Measurements from ENCODE around the gene PTPDC1. TPM values are rescaled to one million over a fixed set of nuclear protein-coding genes. Genes with fewer than 3 reads are reported as not detected.

PTPDC1 gene
- total and polyA plus RNA-seq, 5 donors, result 6.1 to 13.8 (median 10.9) TPM

DNA sequence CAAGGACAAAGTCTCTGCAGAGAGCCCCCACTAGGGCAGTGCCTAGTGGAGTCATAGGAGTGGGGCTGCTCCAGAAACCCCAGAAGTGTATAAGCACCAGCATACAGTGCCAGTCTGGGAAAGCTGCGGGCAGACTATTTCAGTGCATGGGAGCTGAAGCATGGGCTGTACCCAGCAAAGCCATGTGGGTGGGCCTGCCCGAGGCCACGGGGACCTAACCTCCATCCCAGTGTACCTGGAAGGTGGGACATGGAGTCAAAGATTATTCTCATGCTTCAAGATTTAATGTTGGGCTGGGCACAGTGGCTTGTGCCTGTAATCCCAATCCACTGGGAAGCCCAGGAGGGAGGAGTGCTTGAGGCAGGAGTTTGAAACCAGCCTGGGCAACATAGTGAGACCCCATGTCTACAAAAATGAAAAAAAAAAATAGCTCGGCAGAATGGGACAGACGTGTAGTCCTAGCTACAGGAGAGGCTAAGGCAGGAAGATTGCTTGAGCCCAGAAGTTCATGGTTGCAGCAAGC is 36.7 kb downstream of the PTPDC1 start:
- 97% methylated on average over 5 of the region's 5 CpGs for WGBS
- no peak overlapping the region for H3K4me3 ChIP-seq (ENCODE audit: low read length)
- H3K9me3 ChIP-seq (ENCODE audit: control insufficient read depth, low read length), result no peaks in the 10 kb centered on the region
- ATAC-seq (no peak), DNase-seq (no peak)
- intact Hi-C loops (cut with DNase I), result no loop called here
- no peak overlapping the region for H3K27ac ChIP-seq (ENCODE audit: low read length)
- no peaks in the 10 kb centered on the region for H3K4me1 ChIP-seq (ENCODE audit: control insufficient read depth, insufficient read depth, low read length)
- H3K27me3 ChIP-seq (ENCODE audit: control insufficient read depth, insufficient read depth), result no peaks in the 10 kb centered on the region

DNA sequence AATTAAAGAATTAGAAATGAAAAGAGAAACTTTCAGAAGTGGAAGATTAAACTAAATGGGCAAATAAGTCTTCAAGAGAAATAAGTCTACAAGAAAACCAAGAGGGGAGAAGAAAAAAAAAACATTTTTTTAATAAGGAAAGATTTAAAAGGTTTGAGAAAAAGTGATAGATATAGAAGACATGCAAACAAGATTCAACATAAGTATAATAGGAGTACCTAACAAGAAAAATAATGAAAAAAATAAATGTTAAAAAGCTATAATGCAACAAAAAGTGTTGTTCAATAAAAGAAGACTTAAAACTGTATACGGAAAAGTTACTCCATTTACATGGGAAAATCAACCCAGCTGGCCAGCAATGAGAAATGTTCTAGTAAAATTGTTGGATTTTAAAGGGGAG is 42.6 kb downstream of the PTPDC1 start:
- no peak for ATAC-seq
- Histone ChIP-seq H3K9me3 (ENCODE audit: control insufficient read depth, low read length) (peaks cover 2% of the 10 kb centered on the region), H3K4me1 (ENCODE audit: control insufficient read depth, insufficient read depth, low read length) (no peaks in the 10 kb centered on the region), H3K4me3 (ENCODE audit: low read length) (no peak overlapping the region), H3K27ac (ENCODE audit: low read length) (no peak overlapping the region), H3K27me3 (ENCODE audit: control insufficient read depth, insufficient read depth) (no peaks in the 10 kb centered on the region)
- 98% methylated on average over 1 of the region's 1 CpG for whole genome bisulfite sequencing
- intact Hi-C loops (cut with DNase I), result no loop called here
- no peak for DNase-seq

DNA sequence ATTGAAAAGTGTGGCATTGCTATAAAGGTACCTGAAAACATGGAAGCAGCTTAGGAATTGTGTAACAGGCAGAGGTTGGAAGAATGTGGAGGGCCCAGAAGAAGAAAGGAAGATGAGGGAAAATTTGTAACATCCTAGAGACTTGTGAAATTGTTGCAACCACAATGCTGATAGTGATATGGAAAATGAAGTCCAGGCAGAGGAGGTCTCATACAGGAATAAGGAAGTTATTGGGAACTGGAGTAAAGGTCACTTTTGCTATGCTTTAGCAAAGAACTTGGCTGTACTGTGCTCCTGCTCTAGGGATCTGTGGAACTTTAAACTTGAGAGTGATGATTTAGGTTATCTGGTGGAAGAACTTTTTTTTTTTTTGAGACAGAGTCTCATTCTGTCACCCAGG is 43.5 kb downstream of the PTPDC1 start:
- Histone ChIP-seq H3K4me1 (ENCODE audit: control insufficient read depth, insufficient read depth, low read length) (no peaks in the 10 kb centered on the region), H3K27ac (ENCODE audit: low read length) (no peak overlapping the region), H3K4me3 (ENCODE audit: low read length) (no peak overlapping the region), H3K9me3 (ENCODE audit: control insufficient read depth, low read length) (peaks cover 2% of the 10 kb centered on the region), H3K27me3 (ENCODE audit: control insufficient read depth, insufficient read depth) (no peaks in the 10 kb centered on the region)
- DNase-seq (no peak), ATAC-seq (no peak)
- intact Hi-C loops (cut with DNase I), result no loop called here

DNA sequence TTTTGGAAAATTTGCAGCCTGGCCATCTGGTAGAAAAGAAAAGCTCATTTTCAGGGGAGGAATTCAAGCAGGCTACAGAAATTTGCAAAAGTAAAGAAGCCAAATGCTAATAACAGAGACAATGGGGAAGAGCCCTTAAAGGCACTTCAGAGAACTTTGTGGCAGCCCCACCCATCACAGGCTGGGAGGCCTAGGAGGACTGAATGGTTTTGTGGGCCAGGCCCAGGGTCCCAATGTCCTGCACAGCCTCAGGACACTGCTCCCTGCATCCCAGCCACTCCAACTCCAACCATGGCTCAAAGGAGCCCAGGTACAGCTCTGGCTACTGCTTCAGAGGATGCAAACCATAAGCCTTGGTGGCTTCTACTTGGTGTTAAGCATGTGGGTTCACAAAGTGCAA is 44.3 kb downstream of the PTPDC1 start:
- Histone ChIP-seq H3K27me3 (ENCODE audit: control insufficient read depth, insufficient read depth) (no peaks in the 10 kb centered on the region), H3K4me3 (ENCODE audit: low read length) (no peak overlapping the region)
- intact Hi-C loops (cut with DNase I), result no loop called here

DNA sequence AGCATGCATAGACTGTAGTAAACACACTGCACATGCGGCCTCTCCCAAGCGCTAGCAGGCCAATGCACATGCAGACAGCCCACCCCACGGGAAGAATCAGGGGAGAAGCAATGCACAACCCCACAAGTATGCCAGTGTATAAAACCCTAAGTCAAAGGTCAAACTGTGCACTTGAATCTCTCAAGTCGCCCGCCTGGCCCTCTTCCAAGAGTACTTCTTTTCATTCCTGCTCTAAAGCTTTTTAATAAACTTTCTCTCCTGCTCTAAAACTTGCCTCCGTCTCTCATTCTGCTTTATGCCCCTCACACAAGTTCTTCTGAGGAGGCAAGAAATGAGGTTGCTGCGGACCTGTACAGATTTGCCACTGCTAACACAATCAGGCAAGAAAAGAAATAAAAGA is 50.4 kb downstream of the PTPDC1 start:
- WGBS, result 84% methylated on average over 7 of the region's 7 CpGs
- ATAC-seq (no peak), DNase-seq (no peak)
- H3K27me3 ChIP-seq (ENCODE audit: control insufficient read depth, insufficient read depth), result no peaks in the 10 kb centered on the region
- intact Hi-C loops (cut with DNase I), result no loop called here
- peak overlapping the region; percentile 59 for H3K27ac ChIP-seq (ENCODE audit: low read length)
- H3K4me1 ChIP-seq (ENCODE audit: control insufficient read depth, insufficient read depth, low read length), result peaks cover 3% of the 10 kb centered on the region
- no peak overlapping the region for H3K4me3 ChIP-seq (ENCODE audit: low read length)
- no peaks in the 10 kb centered on the region for H3K9me3 ChIP-seq (ENCODE audit: control insufficient read depth, low read length)

More for the DNA sequence above, 44.3 kb downstream of the PTPDC1 start:
- ATAC-seq (no peak), DNase-seq (no peak)
- H3K27ac ChIP-seq (ENCODE audit: low read length), result no peak overlapping the region
- no peaks in the 10 kb centered on the region for H3K4me1 ChIP-seq (ENCODE audit: control insufficient read depth, insufficient read depth, low read length)
- H3K9me3 ChIP-seq (ENCODE audit: control insufficient read depth, low read length), result peaks cover 2% of the 10 kb centered on the region

DNA sequence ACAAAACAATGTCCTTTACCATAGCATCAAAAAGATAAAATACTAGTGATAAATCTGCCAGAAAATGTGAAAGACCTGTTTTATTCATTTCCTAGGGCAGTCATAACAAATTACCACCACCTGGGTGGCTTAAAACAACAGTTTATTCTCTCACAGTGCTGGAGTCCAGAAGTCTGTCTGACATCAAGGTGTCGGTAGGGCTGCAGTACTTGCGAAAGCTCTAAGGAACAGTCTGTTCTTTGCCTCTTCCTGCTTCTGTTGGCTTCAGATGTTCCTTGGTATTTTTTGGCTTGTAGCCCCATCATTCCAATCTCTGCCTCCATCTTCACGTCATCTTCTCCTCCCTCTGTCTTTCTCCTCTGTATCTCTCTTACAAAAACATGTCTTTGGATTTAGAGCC is 51.0 kb downstream of the PTPDC1 start:
- 43% methylated on average over 3 of the region's 3 CpGs for WGBS
- no peak overlapping the region for H3K27ac ChIP-seq (ENCODE audit: low read length)
- no peak overlapping the region for H3K4me3 ChIP-seq (ENCODE audit: low read length)
- ATAC-seq (peak; percentile 82 to 90), DNase-seq (no peak)
- no peaks in the 10 kb centered on the region for H3K9me3 ChIP-seq (ENCODE audit: control insufficient read depth, low read length)
- intact Hi-C loops (cut with DNase I), result no loop called here
- H3K27me3 ChIP-seq (ENCODE audit: control insufficient read depth, insufficient read depth), result no peaks in the 10 kb centered on the region
- peaks cover 5% of the 10 kb centered on the region for H3K4me1 ChIP-seq (ENCODE audit: control insufficient read depth, insufficient read depth, low read length)

DNA sequence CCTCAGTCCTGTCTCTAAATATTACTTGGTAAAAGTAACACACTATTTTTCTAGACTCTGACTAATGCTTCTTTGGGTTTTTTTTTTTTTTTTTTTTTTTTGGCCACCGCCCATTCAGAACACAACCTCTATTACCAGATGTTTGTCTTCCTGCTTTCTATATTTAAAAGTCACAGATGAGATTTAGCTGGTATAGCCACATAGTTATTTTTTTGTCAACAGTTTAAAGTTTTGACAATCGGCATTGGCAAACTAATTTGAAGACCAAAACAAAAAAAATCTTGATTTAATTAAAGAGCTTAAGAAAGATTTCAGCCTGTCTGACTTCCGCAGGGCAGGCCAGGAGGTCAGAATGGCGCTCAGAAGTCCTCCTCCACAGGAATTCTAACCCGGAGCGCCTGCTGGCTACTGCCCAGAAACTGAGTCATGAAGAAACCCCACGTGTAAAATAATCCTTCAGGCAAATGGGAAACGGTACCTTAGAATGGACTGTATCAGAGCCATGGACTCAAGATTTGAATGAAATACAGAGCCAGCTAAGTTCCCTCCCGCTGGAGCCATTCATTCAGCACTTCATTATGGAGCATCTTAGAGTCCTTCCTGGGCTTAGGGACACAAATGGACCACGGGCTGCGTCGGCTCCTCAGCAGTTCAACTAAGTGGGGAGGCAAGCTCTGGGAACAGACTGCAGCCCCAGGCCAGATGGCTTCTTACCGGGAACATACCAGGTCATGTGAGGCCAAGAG is 55.6 kb downstream of the PTPDC1 start:
- WGBS, result 32% methylated on average over 13 of the region's 13 CpGs
- intact Hi-C loops (cut with DNase I), result no loop called here
- no peaks in the 10 kb centered on the region for H3K27me3 ChIP-seq (ENCODE audit: control insufficient read depth, insufficient read depth)
- peak overlapping the region; percentile 79 for H3K27ac ChIP-seq (ENCODE audit: low read length)
- H3K4me3 ChIP-seq (ENCODE audit: low read length), result no peak overlapping the region
- peaks cover 17% of the 10 kb centered on the region for H3K4me1 ChIP-seq (ENCODE audit: control insufficient read depth, insufficient read depth, low read length)
- no peaks in the 10 kb centered on the region for H3K9me3 ChIP-seq (ENCODE audit: control insufficient read depth, low read length)
- DNase-seq (peak; percentile 91 to 93 (median 91)), ATAC-seq (peak; percentile 88 to 89)

DNA sequence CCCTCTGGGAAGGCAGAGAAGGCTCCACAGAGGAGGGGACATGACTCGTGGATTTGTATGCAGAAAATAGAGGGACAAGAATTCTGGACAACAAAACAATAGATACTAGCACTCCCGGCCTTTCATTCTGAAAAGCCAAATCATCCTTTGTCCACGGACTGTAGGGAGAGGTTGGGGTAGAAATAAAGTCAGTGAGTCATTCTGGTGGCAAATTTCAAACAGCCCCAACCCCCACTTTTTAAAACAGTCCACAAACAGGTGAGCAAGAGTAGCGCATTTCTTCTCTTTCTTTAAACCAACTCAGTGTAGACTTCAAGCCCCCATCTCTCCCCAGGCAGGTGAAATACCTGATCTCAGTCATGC is 56.1 kb downstream of the PTPDC1 start:
- H3K27ac ChIP-seq (ENCODE audit: low read length), result peak overlapping the region; percentile 79
- DNase-seq (no peak), ATAC-seq (no peak)
- H3K4me3 ChIP-seq (ENCODE audit: low read length), result no peak overlapping the region
- intact Hi-C loops (cut with DNase I), result no loop called here
- no peaks in the 10 kb centered on the region for H3K9me3 ChIP-seq (ENCODE audit: control insufficient read depth, low read length)
- peaks cover 17% of the 10 kb centered on the region for H3K4me1 ChIP-seq (ENCODE audit: control insufficient read depth, insufficient read depth, low read length)
- WGBS, result 40% methylated on average over 4 of the region's 4 CpGs
- H3K27me3 ChIP-seq (ENCODE audit: control insufficient read depth, insufficient read depth), result no peaks in the 10 kb centered on the region

DNA sequence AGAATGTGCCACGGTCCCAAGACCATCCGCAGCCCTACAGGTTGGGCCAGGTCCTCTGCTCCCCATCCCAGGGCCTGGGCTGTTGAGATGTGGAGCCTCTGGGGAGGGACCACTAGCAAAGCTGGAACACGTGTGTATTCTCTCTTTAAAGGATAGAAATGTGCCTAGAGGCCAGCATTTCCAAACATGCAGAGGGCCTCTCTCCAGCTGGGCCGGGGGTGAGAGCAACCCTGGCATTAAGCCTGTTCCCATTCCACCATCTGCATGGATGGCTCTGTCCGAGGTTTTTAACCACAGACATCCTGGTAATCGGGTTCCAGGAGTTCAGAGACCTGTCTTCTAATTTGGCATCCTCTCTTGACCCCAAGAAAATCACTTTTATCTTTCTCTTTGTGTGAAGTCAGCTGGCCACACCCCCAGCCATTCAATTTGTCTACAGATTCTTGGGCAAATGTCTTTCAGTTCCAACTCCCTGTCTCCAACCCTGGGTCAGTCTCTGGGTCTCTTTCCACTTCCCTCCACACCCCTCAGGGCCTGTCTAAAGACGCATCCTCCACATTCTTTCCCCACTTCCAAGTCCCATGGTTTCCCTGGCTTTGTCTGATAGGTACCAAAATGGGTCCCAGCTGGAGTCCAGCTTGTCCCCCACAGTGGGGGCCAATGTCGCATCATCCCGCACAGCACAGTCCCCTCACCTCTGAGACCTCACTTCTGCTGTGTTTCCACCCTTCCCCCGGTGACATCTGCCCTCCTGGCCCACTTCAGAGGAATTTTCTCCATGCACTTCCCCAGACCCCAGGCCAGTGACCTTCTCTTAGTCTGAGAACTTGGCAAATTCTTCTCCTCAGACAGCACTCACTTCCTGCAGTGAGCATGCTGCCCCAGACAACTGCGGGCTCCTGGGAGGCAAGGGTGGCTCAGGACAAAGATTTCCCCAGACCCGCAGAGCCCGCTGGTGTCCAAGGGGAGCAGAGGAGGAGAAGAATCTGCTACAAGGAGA is 56.8 kb downstream of the PTPDC1 start:
- intact Hi-C loops (cut with DNase I), result no loop called here
- no peaks in the 10 kb centered on the region for H3K9me3 ChIP-seq (ENCODE audit: control insufficient read depth, low read length)
- ATAC-seq (peak in 1 of 2 donors; percentile 16), DNase-seq (no peak)
- H3K27me3 ChIP-seq (ENCODE audit: control insufficient read depth, insufficient read depth), result no peaks in the 10 kb centered on the region
- peaks cover 17% of the 10 kb centered on the region for H3K4me1 ChIP-seq (ENCODE audit: control insufficient read depth, insufficient read depth, low read length)
- WGBS, result 62% methylated on average over 13 of the region's 13 CpGs
- H3K27ac ChIP-seq (ENCODE audit: low read length), result peak overlapping the region; percentile 79
- H3K4me3 ChIP-seq (ENCODE audit: low read length), result no peak overlapping the region

DNA sequence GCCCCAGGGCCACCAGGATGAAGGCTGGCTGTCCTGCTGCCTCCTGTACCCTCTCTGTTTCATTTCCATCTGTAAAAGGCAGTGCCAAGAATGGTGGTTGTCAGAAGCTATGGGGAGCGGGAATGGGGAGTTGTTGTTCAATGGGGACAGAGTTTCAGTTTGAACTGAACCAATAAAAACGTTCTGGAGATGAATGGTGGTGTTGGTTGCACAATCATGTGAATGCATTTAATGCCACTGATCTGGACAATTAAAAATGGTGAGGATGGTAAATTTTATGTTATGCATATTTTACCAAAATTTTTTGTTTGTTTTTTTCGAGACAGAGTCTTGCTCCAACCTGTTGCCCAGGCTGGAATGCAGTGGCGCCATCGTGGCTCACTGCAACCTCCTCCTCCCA is 58.1 kb downstream of the PTPDC1 start:
- no peaks in the 10 kb centered on the region for H3K27me3 ChIP-seq (ENCODE audit: control insufficient read depth, insufficient read depth)
- no peak overlapping the region for H3K4me3 ChIP-seq (ENCODE audit: low read length)
- no peaks in the 10 kb centered on the region for H3K9me3 ChIP-seq (ENCODE audit: control insufficient read depth, low read length)
- no peak for DNase-seq
- H3K4me1 ChIP-seq (ENCODE audit: control insufficient read depth, insufficient read depth, low read length), result peaks cover 17% of the 10 kb centered on the region
- 96% methylated on average over 5 of the region's 5 CpGs for WGBS
- H3K27ac ChIP-seq (ENCODE audit: low read length), result no peak overlapping the region
- no peak for ATAC-seq
- intact Hi-C loops (cut with DNase I), result no loop called here

DNA sequence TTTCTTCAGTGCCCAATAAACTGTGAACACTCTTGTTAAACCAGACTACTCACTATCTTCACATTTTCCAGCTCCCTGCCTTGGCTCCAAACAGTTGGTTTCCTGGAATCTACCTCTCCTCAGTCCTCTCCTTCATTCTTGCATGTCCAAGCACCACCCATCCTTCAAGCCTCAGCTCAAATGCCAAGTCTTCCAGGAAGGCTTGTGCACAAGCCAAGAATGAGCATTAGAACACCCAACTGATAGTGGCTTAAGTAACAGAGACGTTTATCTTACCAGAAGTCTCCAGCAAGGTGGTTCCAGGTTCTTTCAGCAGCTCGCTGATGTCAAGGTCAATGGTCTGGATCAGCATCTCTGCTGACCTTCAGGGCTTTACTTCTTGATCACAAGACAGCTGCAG is 60.1 kb downstream of the PTPDC1 start:
- 55% methylated on average over 2 of the region's 2 CpGs for WGBS
- H3K27ac ChIP-seq (ENCODE audit: low read length), result no peak overlapping the region
- no peaks in the 10 kb centered on the region for H3K27me3 ChIP-seq (ENCODE audit: control insufficient read depth, insufficient read depth)

More for the DNA sequence above, 60.1 kb downstream of the PTPDC1 start:
- ATAC-seq (peak in 1 of 2 donors; percentile 34), DNase-seq (no peak)
- Histone ChIP-seq H3K4me3 (ENCODE audit: low read length) (no peak overlapping the region), H3K9me3 (ENCODE audit: control insufficient read depth, low read length) (no peaks in the 10 kb centered on the region), H3K4me1 (ENCODE audit: control insufficient read depth, insufficient read depth, low read length) (peaks cover 15% of the 10 kb centered on the region)
- intact Hi-C loops (cut with DNase I), result no loop called here
